ENCODE results near the gene PF4V1. TPM values are rescaled to one million over a fixed set of nuclear protein-coding genes. Genes with fewer than 3 reads are reported as not detected.

The PF4V1 gene
- total RNA-seq, 1 donor from 2014 or later: not detected

- no peak for DNase-seq (ENCODE audit: low read depth)
- H3K4me3 ChIP-seq (ENCODE audit: low read depth, low read length): no peak overlapping the region
- no peak for TF ChIP-seq CTCF (IDR thresholded peaks at IDR 0.05; ENCODE audit: insufficient read depth, low read length, poor library complexity, severe bottlenecking)
- no peaks in the 10 kb centered on the region for H3K36me3 ChIP-seq (ENCODE audit: control insufficient read depth, insufficient read depth, low read length)
- H3K27me3 ChIP-seq (ENCODE audit: control insufficient read depth, insufficient read depth, low read length): no peaks in the 10 kb centered on the region
These were observed 19.4 kb downstream of the PF4V1 start for GRCh38 chr4:73872316-73873108.

DNA sequence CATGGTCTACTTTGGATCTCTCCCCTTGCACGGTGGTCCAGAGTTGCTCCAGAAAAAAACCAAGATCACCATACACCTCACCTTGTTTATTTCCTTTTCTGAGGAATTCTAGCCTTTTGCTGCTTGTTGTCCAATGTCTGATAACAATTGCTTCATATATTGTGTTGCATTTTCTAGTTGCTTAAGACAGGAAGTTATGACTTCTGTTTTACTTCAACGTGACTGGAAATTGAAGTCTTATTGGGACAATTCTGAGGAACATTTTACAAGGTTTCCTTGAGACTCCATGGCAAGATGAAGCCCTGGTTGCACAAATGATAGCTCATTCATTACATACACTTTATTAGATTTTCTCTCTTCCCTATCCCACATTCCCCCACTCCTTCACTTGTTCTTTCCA, 21.3 kb downstream of the PF4V1 start:
- no peak for TF ChIP-seq CTCF (IDR thresholded peaks at IDR 0.05; ENCODE audit: insufficient read depth, low read length, poor library complexity, severe bottlenecking)
- no peaks in the 10 kb centered on the region for H3K27me3 ChIP-seq (ENCODE audit: control insufficient read depth, insufficient read depth, low read length)
- no peak for DNase-seq (ENCODE audit: low read depth)
- H3K4me3 ChIP-seq (ENCODE audit: low read depth, low read length): no peak overlapping the region
- H3K36me3 ChIP-seq (ENCODE audit: control insufficient read depth, insufficient read depth, low read length): no peaks in the 10 kb centered on the region

GRCh38 chr4:73875401-73875800, 22.3 kb downstream of the PF4V1 start:
- no peak for DNase-seq (ENCODE audit: low read depth)
- Histone ChIP-seq H3K27me3 (ENCODE audit: control insufficient read depth, insufficient read depth, low read length) (no peaks in the 10 kb centered on the region), H3K4me3 (ENCODE audit: low read depth, low read length) (no peak overlapping the region), H3K36me3 (ENCODE audit: control insufficient read depth, insufficient read depth, low read length) (no peaks in the 10 kb centered on the region)
- TF ChIP-seq CTCF (IDR thresholded peaks at IDR 0.05; ENCODE audit: insufficient read depth, low read length, poor library complexity, severe bottlenecking): no peak

DNA sequence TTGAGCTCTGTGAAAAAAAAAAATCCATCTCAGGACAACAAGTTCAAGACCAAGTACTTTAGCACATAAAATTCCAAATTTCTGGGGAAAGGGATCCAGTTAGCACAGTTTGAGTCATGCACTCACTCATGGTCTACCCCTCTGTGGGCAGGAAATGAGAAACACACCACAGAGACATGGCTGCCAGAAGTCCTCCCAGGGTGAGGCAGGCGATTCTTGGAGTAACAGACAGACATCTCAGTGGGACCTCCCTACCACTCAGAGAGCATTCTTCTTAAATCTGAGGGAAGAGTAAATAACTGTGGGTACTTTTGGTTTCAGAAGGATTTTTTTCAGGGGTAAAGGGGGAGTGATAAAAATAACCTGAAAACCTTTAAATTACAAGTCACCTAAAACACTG, 30.2 kb downstream of the PF4V1 start:
- H3K4me3 ChIP-seq (ENCODE audit: low read depth, low read length): no peak overlapping the region
- no peak for TF ChIP-seq CTCF (IDR thresholded peaks at IDR 0.05; ENCODE audit: insufficient read depth, low read length, poor library complexity, severe bottlenecking)
- H3K27me3 ChIP-seq (ENCODE audit: control insufficient read depth, insufficient read depth, low read length): no peaks in the 10 kb centered on the region
- H3K36me3 ChIP-seq (ENCODE audit: control insufficient read depth, insufficient read depth, low read length): no peaks in the 10 kb centered on the region
- DNase-seq (ENCODE audit: low read depth): no peak

DNA sequence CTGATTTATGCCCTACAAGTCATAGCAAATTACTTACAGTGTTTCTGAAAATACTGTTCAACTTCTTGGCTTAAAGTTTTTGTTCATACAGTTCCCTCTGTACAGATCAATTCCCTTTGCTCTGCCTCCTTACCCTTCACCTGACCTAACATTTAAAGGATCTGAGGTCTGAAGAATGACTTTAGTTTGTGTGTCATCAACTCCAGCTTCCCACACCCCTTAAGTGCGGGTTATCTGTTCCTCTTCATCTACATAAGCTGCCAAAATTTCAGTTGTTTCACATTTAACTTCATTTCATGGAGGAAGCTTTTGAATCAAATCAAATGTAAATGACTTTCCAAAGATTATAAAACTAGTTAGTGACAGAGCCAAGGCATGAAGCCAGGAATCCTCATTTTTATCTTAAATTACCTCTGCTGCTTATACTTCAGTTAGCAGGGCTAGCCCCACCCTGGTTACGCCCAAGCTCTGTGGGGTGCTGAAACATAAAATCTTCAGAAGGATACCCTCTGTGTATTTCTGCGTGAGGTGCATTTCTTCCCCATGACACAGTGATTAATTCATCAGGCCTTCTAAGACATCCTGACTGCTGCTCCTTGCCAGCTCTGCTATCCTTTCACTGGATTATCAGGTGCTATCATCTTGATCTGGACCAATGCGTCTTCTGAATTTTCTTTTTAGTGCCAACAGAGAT, 32.6 kb downstream of the PF4V1 start:
- Histone ChIP-seq H3K36me3 (ENCODE audit: control insufficient read depth, insufficient read depth, low read length) (no peaks in the 10 kb centered on the region), H3K27me3 (ENCODE audit: control insufficient read depth, insufficient read depth, low read length) (no peaks in the 10 kb centered on the region), H3K4me3 (ENCODE audit: low read depth, low read length) (no peak overlapping the region)
- TF ChIP-seq CTCF (IDR thresholded peaks at IDR 0.05; ENCODE audit: insufficient read depth, low read length, poor library complexity, severe bottlenecking): no peak
- no peak for DNase-seq (ENCODE audit: low read depth)
